HepG2 (cell line): ENCODE results near the gene CTNNBIP1. TPM values are rescaled to one million over a fixed set of nuclear protein-coding genes. Genes with fewer than 3 reads are reported as not detected.

ENCODE experiments used
- AHR ChIP-seq: IDR thresholded peaks from 2 replicates; pipeline ENCODE4 v1.6.1; 2018; ENCODE audit warnings: missing genetic modification reagents, missing compliant biosample characterization
- ARID3A ChIP-seq: IDR thresholded peaks from 2 replicates; pipeline ENCODE4 v1.6.1; 2012; ENCODE audit warnings: low read depth, low read length, improper control_type of control experiment
- CENPBD1 ChIP-seq: sonication (generic); formaldehyde crosslinking; IDR thresholded peaks from 2 replicates; pipeline ENCODE4 v1.8.0; 2022; ENCODE audit warnings: missing genetic modification reagents, low read depth, mild to moderate bottlenecking, borderline replicate concordance
- LCORL ChIP-seq, 2 experiments: fragments of 450-650 bp in 1 of 2; sonication (generic) in 1 of 2; formaldehyde crosslinking in 1 of 2; IDR thresholded peaks; 2 replicates each; pipeline versions ENCODE4 v1.5.0 to v1.6.1; 2017 to 2020; ENCODE audit warnings: antibody characterized with exemption in 1 of 2, missing genetic modification reagents in 1 of 2
- MXI1 ChIP-seq: IDR thresholded peaks from 3 replicates; pipeline ENCODE4 v1.6.1; 2012; ENCODE audit warnings: low read depth, low read length, inconsistent platforms, borderline replicate concordance
- NPAS2 ChIP-seq: sonication (generic); formaldehyde crosslinking; IDR thresholded peaks from 2 replicates; pipeline ENCODE4 v1.8.0; 2022; ENCODE audit warnings: mild to moderate bottlenecking, missing genetic modification reagents, borderline replicate concordance
- PATZ1 ChIP-seq: sonication (generic); formaldehyde crosslinking; IDR thresholded peaks from 2 replicates; pipeline ENCODE4 v1.4.0; 2020; ENCODE audit warnings: missing genetic modification reagents
- RARA ChIP-seq: IDR thresholded peaks from 2 replicates; pipeline ENCODE4 v1.6.1; 2016; ENCODE audit warnings: missing genetic modification reagents, missing compliant biosample characterization
- TEAD2 ChIP-seq: sonication (generic); formaldehyde crosslinking; IDR thresholded peaks from 2 replicates; pipeline ENCODE4 v1.9.0; 2021; ENCODE audit warnings: missing genetic modification reagents
- ZFP82 ChIP-seq: sonication (generic); formaldehyde crosslinking; IDR thresholded peaks from 2 replicates; pipeline ENCODE4 v1.5.1; 2020; ENCODE audit warnings: mild to moderate bottlenecking, missing genetic modification reagents, borderline replicate concordance
- ZNF276 ChIP-seq: sonication (generic); formaldehyde crosslinking; IDR thresholded peaks from 2 replicates; pipeline ENCODE4 v1.4.0; 2020; ENCODE audit warnings: mild to moderate bottlenecking, low read depth, missing genetic modification reagents
- ZNF382 ChIP-seq: sonication (generic); formaldehyde crosslinking; IDR thresholded peaks from 2 replicates; pipeline ENCODE4 v1.5.0; 2020; ENCODE audit warnings: missing genetic modification reagents, mild to moderate bottlenecking, borderline replicate concordance
- ZNF564 ChIP-seq: sonication (generic); formaldehyde crosslinking; IDR thresholded peaks from 2 replicates; pipeline ENCODE4 v1.8.1; 2023; ENCODE audit warnings: mild to moderate bottlenecking, missing genetic modification reagents
- ZUFSP ChIP-seq: sonication (generic); formaldehyde crosslinking; IDR thresholded peaks from 2 replicates; pipeline ENCODE4 v1.9.0; 2021; ENCODE audit warnings: missing genetic modification reagents, mild to moderate bottlenecking, borderline replicate concordance
- ZXDC ChIP-seq: sonication (generic); formaldehyde crosslinking; IDR thresholded peaks from 2 replicates; pipeline ENCODE4 v1.5.0; 2020; ENCODE audit warnings: mild to moderate bottlenecking, missing genetic modification reagents
- polyA plus RNA-seq, 8 experiments: library from polyadenylated mRNA; depleted of rRNA in 3 of 8; stranded (reverse) in 7 of 8; unstranded in 1 of 8; fragments of >200 nt; fragmentation: Illumina TruSeq in 4 of 8; extraction: Trizol in 4 of 8; gene quantifications; 2 replicates each; pipeline versions ENCODE4 v1.2.1 to v1.2.3, GENCODE V29; 2011 to 2016; ENCODE audit warnings: low read depth in 4 of 8, missing spikeins in 1 of 8, mixed read lengths in 1 of 8; ENCODE audit not compliant: insufficient read depth in 1 of 8
- total RNA-seq, 5 experiments: library from RNA; depleted of rRNA; stranded (reverse); fragments of >200 nt; fragmentation: Illumina TruSeq; extraction: Trizol; gene quantifications; 2 replicates each; pipeline ENCODE4 v1.2.3, GENCODE V29; 2016; ENCODE audit warnings: low read depth in 1 of 5

The CTNNBIP1 gene
- total and polyA plus RNA-seq, 2 of the 13 experiments (the other 11 are each of a cell fraction or from before 2014, with no cell fraction given) = 71.7 to 83.0 TPM

GRCh38 chr1:9942939-9943788 lies 33.1 kb upstream of the CTNNBIP1 start, which contains the start of the genes LZIC and NMNAT1 (continued):
- TF ChIP-seq ZXDC (peak; percentile 25; the same call in 1 of the 2 replicates), ZFP82 (CRISPR knock-in tag) (peak; percentile 91), PATZ1 (CRISPR knock-in tag) (peak; percentile 70), ARID3A (0 out of 2 replicates have a peak, but pooled peaks have one; percentile 26), TEAD2 (CRISPR knock-in tag) (no peak), NPAS2 (CRISPR knock-in tag) (no peak), MXI1 (peak; percentile 78; the same call in 2 of the 3 replicates), ZUFSP (CRISPR knock-in tag) (no peak), ZNF382 (CRISPR knock-in tag) (no peak), RARA (CRISPR knock-in tag) (peak; percentile 53), LCORL (IDR thresholded peaks at IDR 0.05) (no peak), LCORL (CRISPR knock-in tag; IDR thresholded peaks at IDR 0.05) (peak; percentile 86), CENPBD1 (CRISPR knock-in tag) (0 out of 2 replicates have a peak, but pooled peaks have one; percentile 28), ZNF564 (no peak), AHR (peak; percentile 94; the same call in 1 of the 2 replicates), ZNF276 (CRISPR knock-in tag) (no peak; the same call in 1 of the 2 replicates)
